HFF-Myc (cell line): Measurements from ENCODE around the gene POMP.

Experiments
- DNase-seq: peaks from one replicate; pipeline ENCODE4 v3.0.0-alpha.2; 2011; ENCODE audit warnings: low read depth; ENCODE audit errors: extremely low read depth
- H3K4me3 ChIP-seq: replicated peaks from 2 replicates; pipeline ENCODE4 v1.5.1; 2011; ENCODE audit warnings: low read depth, mild to moderate bottlenecking, control low read depth, low read length
- TF ChIP-seq, protein P1 (sequence below): IDR thresholded peaks from 2 replicates; pipeline ENCODE4 v1.5.1; 2012; ENCODE audit warnings: mild to moderate bottlenecking, low read depth, low read length, control low read depth; ENCODE audit errors: missing control alignments

POMP gene

GRCh38 chr13:28718543-28719226 is 59.8 kb downstream of the POMP start, which contains the start of gene SLC46A3:
Gene SLC46A3, minus strand, starts transcription at chr13:28718970. Its CDS starts 972 bp downstream, at chr13:28717998.
- DNase-seq, result peak; percentile 75
- TF ChIP-seq, protein P1, sequence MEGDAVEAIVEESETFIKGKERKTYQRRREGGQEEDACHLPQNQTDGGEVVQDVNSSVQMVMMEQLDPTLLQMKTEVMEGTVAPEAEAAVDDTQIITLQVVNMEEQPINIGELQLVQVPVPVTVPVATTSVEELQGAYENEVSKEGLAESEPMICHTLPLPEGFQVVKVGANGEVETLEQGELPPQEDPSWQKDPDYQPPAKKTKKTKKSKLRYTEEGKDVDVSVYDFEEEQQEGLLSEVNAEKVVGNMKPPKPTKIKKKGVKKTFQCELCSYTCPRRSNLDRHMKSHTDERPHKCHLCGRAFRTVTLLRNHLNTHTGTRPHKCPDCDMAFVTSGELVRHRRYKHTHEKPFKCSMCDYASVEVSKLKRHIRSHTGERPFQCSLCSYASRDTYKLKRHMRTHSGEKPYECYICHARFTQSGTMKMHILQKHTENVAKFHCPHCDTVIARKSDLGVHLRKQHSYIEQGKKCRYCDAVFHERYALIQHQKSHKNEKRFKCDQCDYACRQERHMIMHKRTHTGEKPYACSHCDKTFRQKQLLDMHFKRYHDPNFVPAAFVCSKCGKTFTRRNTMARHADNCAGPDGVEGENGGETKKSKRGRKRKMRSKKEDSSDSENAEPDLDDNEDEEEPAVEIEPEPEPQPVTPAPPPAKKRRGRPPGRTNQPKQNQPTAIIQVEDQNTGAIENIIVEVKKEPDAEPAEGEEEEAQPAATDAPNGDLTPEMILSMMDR, result no peak
- H3K4me3 ChIP-seq, result peak within 1 kb of the TSS; percentile 62

DNA sequence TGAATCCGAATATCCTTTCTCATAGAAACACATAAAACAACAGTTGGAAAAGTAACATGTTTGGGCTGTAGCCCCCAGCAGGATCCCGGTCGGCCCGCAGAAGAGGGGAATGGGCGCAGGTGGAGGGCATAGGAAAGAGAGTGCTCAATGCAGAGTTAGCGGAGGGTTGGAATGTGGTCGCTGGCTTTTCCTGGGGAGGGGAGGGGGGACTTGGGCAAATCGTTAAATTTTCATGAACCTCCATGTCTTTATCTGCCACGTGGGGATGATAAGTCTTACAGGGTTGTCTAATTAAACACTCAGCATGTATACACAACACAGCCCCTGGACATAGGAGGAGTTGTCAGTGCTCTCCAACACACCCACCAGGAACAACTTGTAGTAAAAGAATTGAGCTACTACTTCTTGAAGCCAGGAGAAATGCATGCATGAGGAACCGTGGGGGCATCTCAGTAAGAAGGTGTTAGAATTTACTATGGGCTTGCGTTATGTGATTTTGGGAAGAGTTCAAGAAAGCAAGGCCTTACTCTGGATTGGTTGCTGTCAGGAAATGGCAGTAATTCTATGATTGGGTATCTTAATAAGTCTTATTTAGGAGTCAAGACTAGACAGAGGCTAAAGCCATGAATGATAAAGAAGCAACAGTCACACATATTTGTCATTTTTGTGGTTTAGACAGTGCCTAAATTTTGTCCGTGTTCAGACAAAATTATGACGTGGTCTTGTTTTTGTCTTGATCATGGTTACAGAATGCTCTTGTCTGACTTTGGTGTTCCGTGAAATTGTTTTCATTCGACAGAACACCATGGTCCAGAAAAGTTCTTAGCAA is 60.5 kb downstream of the POMP start:
- peak overlapping the region; percentile 62 for H3K4me3 ChIP-seq
- TF ChIP-seq, protein P1, result no peak
- DNase-seq, result no peak

DNA sequence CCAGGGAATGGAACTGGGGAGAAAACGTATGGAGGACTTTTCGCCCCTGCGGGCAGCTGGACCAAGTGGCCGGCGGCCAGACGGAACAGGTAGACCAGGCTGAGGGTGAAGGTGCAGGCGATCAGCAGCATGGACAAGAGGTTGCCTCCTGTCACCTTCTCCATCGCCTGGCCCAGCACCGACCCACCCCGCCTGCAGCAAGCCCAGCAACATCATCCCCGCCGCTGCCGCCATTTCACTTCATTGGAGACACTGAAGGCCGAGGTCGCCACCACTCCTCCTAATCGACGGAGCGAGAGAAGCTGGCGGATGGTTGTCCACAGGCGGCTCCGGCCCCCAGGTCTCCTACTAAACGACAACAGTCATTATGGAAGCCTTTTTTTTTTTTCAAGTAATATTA is 64.9 kb downstream of the POMP start:
- no peak for DNase-seq
- no peak overlapping the region for H3K4me3 ChIP-seq
- TF ChIP-seq, protein P1, result no peak

- no peak for DNase-seq
- TF ChIP-seq, protein P1, result no peak
Observed at GRCh38 chr13:28725046-28725610, 66.2 kb downstream of the POMP start.

More at GRCh38 chr13:28725046-28725610, 66.2 kb downstream of the POMP start:
- H3K4me3 ChIP-seq, result no peak overlapping the region
